Left renal pelvis (tissue), 4 donors: ENCODE results near the gene ARHGAP18. TPM values are rescaled to one million over a fixed set of nuclear protein-coding genes. Genes with fewer than 3 reads are reported as not detected.

ENCODE experiments used
- DNase-seq, 4 donors: peaks; one replicate each; pipeline ENCODE4 v3.0.0-alpha.2; 2013; ENCODE audit warnings: low read depth in 4 of 4, low spot score in 3 of 4
- polyA plus RNA-seq, 4 donors: library from polyadenylated mRNA; unstranded; fragments of 120-200 nt; gene quantifications; one replicate each; pipeline ENCODE4 v1.2.1, GENCODE V29; 2013; ENCODE audit not compliant: insufficient read length in 4 of 4

The ARHGAP18 gene
- polyA plus RNA-seq, 4 donors = 18.5 to 42.5 (median 38.3) TPM

- no peak for DNase-seq
Observed at GRCh38 chr6:129726650-129727049, 16.7 kb upstream of the ARHGAP18 start.

GRCh38 chr6:129725341-129725740 is 15.4 kb upstream of the ARHGAP18 start:
- DNase-seq = no peak

- DNase-seq = no peak
Observed at GRCh38 chr6:129719692-129720091, 9.7 kb upstream of the ARHGAP18 start.

- no peak for DNase-seq
Observed at GRCh38 chr6:129717277-129717676, 7.3 kb upstream of the ARHGAP18 start.

- DNase-seq = no peak
Observed at GRCh38 chr6:129713806-129714333, 3.9 kb upstream of the ARHGAP18 start.

GRCh38 chr6:129711271-129711631 is 1.3 kb upstream of the ARHGAP18 start:
- no peak for DNase-seq

- no peak for DNase-seq
Observed at GRCh38 chr6:129710450-129711270, 683 bp upstream of the ARHGAP18 start.

- DNase-seq = peak in 3 of 4 donors; percentile 25 to 41 (median 35)
Observed at GRCh38 chr6:129709196-129709768, 695 bp downstream of the ARHGAP18 start.

GRCh38 chr6:129708496-129709195 is 1.3 kb downstream of the ARHGAP18 start:
- DNase-seq = no peak

- no peak for DNase-seq
Observed at GRCh38 chr6:129707882-129708495, 2.0 kb downstream of the ARHGAP18 start.

GRCh38 chr6:129707028-129707427 is 2.9 kb downstream of the ARHGAP18 start:
- no peak for DNase-seq

- no peak for DNase-seq
Observed at GRCh38 chr6:129705212-129705611, 4.8 kb downstream of the ARHGAP18 start.

- no peak for DNase-seq
Observed at GRCh38 chr6:129704708-129705107, 5.3 kb downstream of the ARHGAP18 start.

- no peak for DNase-seq
Observed at GRCh38 chr6:129701721-129702455, 8.1 kb downstream of the ARHGAP18 start.

- DNase-seq = no peak
Observed at GRCh38 chr6:129700666-129701065, 9.3 kb downstream of the ARHGAP18 start.

- DNase-seq = no peak
Observed at GRCh38 chr6:129699659-129700058, 10.3 kb downstream of the ARHGAP18 start.

GRCh38 chr6:129698430-129698829 is 11.5 kb downstream of the ARHGAP18 start:
- no peak for DNase-seq

- DNase-seq = no peak
Observed at GRCh38 chr6:129697788-129698187, 12.2 kb downstream of the ARHGAP18 start.

- DNase-seq = no peak
Observed at GRCh38 chr6:129696843-129697242, 13.1 kb downstream of the ARHGAP18 start.

GRCh38 chr6:129696028-129696418 is 14.0 kb downstream of the ARHGAP18 start:
- no peak for DNase-seq
